ENCODE data around the gene TTLL6. TPM values are rescaled to one million over a fixed set of nuclear protein-coding genes. Genes with fewer than 3 reads are reported as not detected.

The TTLL6 gene
- polyA plus RNA-seq, 1 donor from 2014 or later: not detected

GRCh38 chr17:48819466-48819865 is 2.4 kb upstream of the TTLL6 start:
- Histone ChIP-seq H4K20me1 (ENCODE audit: insufficient read depth) (no peaks in the 10 kb centered on the region), H3K79me2 (replicated peaks; ENCODE audit: insufficient read depth, low read length) (no peaks in the 10 kb centered on the region), H3F3A (ENCODE audit: insufficient read depth, low read length, poor library complexity, severe bottlenecking) (no peaks in the 10 kb centered on the region), H3K9me3 (ENCODE audit: low read length) (no peaks in the 10 kb centered on the region), H3K9ac (ENCODE audit: low read length) (no peak overlapping the region), H3K36me3 (ENCODE audit: insufficient read depth, low read length) (no peaks in the 10 kb centered on the region), H3K27ac (ENCODE audit: low read length) (no peak overlapping the region), H3K4me3 (ENCODE audit: low read length) (no peak overlapping the region), H3K27me3 (ENCODE audit: insufficient read depth, low read depth, low read length) (peaks cover 29% of the 10 kb centered on the region), H2AFZ (ENCODE audit: low read depth, low read length) (no peak overlapping the region), H3K9me2 (ENCODE audit: insufficient read depth, low read length) (no peaks in the 10 kb centered on the region), H3K4me2 (ENCODE audit: low read length) (no peak overlapping the region)
- TF ChIP-seq EZH2 (IDR thresholded peaks at IDR 0.05; ENCODE audit: borderline replicate concordance, insufficient read depth, low read length, poor library complexity, severe bottlenecking): no peak
- no peak for TF ChIP-seq SMC3 (conservative IDR thresholded peaks at IDR 0.05; ENCODE audit: poor library complexity)
- TF ChIP-seq POLR2AphosphoS5 (IDR thresholded peaks at IDR 0.05): no peak
- TF ChIP-seq CTCF (IDR thresholded peaks at IDR 0.05; ENCODE audit: poor library complexity, severe bottlenecking): no peak
- no peak for TF ChIP-seq REST (IDR thresholded peaks at IDR 0.05; ENCODE audit: borderline replicate concordance)
- TF ChIP-seq RAD21 (conservative IDR thresholded peaks at IDR 0.05): no peak
- no peak for TF ChIP-seq EP300 (conservative IDR thresholded peaks at IDR 0.05; ENCODE audit: poor library complexity, severe bottlenecking)
- TF ChIP-seq MXI1 (conservative IDR thresholded peaks at IDR 0.05; ENCODE audit: poor library complexity, severe bottlenecking): no peak
- TF ChIP-seq TAF1 (IDR thresholded peaks at IDR 0.05; ENCODE audit: low read depth): no peak

- H3K27ac ChIP-seq (ENCODE audit: low read length): no peak overlapping the region
- H3K4me2 ChIP-seq (ENCODE audit: low read length): no peak overlapping the region
- H3F3A ChIP-seq (ENCODE audit: insufficient read depth, low read length, poor library complexity, severe bottlenecking): no peaks in the 10 kb centered on the region
- no peaks in the 10 kb centered on the region for H4K20me1 ChIP-seq (ENCODE audit: insufficient read depth)
- H3K27me3 ChIP-seq (ENCODE audit: insufficient read depth, low read depth, low read length): peaks cover 35% of the 10 kb centered on the region
- H3K9me2 ChIP-seq (ENCODE audit: insufficient read depth, low read length): no peaks in the 10 kb centered on the region
- H3K9ac ChIP-seq (ENCODE audit: low read length): no peak overlapping the region
- H3K9me3 ChIP-seq (ENCODE audit: low read length): no peaks in the 10 kb centered on the region
- H2AFZ ChIP-seq (ENCODE audit: low read depth, low read length): no peak overlapping the region
- no peaks in the 10 kb centered on the region for H3K36me3 ChIP-seq (ENCODE audit: insufficient read depth, low read length)
- H3K79me2 ChIP-seq (replicated peaks; ENCODE audit: insufficient read depth, low read length): no peaks in the 10 kb centered on the region
- H3K4me3 ChIP-seq (ENCODE audit: low read length): no peak overlapping the region
- TF ChIP-seq RAD21 (conservative IDR thresholded peaks at IDR 0.05): no peak
- no peak for TF ChIP-seq SMC3 (conservative IDR thresholded peaks at IDR 0.05; ENCODE audit: poor library complexity)
- no peak for TF ChIP-seq TAF1 (IDR thresholded peaks at IDR 0.05; ENCODE audit: low read depth)
- TF ChIP-seq CTCF (IDR thresholded peaks at IDR 0.05; ENCODE audit: poor library complexity, severe bottlenecking): no peak
- no peak for TF ChIP-seq EP300 (conservative IDR thresholded peaks at IDR 0.05; ENCODE audit: poor library complexity, severe bottlenecking)
- TF ChIP-seq POLR2AphosphoS5 (IDR thresholded peaks at IDR 0.05): no peak
- no peak for TF ChIP-seq EZH2 (IDR thresholded peaks at IDR 0.05; ENCODE audit: borderline replicate concordance, insufficient read depth, low read length, poor library complexity, severe bottlenecking)
- no peak for TF ChIP-seq REST (IDR thresholded peaks at IDR 0.05; ENCODE audit: borderline replicate concordance)
Measured at GRCh38 chr17:48818361-48818841, 1.4 kb upstream of the TTLL6 start.
